Erythroblast (primary cell): ENCODE measurements around the gene LRP3.

ENCODE experiments used
- DNase-seq, 2 experiments: peaks; one replicate each; lab custom pipeline; 2025; lab: John Stamatoyannopoulos, UW
- GATA1 ChIP-seq: IDR thresholded peaks from 2 replicates; pipeline ENCODE4 v1.6.1; 2011; ENCODE audit warnings: low read depth, mild to moderate bottlenecking, control low read depth, low read length, moderate library complexity
- POLR2A ChIP-seq: IDR thresholded peaks from 2 replicates; pipeline ENCODE4 v1.6.1; 2011; ENCODE audit warnings: mild to moderate bottlenecking, low read length

Gene LRP3

GRCh38 chr19:33192010-33192409 lies 2.1 kb upstream of the LRP3 start:
- no peak for DNase-seq
- TF ChIP-seq POLR2A (no peak), GATA1 (no peak)

DNA sequence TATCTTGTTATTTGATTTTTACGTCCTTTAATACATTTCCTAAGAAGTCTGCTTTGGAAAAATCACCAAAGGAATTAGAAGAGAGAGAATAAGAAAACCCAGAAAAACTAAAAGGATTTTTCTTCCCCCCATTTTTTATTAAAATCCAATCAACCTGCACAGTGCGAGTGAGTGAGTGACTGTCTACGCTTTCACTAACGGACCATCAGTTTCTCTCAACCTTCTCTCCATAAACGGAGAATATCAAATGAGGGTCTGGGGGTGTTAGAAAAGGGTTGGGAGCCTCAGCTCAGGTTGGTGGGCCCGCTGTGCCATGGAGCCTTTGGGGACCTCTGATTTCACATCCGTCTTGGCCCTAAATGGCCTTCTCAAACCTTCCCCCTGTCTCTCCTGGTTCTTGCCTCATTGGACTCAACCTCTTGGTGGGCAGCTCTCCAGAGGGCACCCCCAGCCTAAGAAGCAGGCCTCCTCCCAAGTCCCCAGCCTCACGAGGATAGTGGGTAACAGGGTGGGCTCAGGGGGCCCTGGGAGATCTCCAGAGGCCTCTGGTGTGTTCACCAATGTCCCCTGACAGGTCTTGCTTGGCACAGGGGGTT lies 763 bp upstream of the LRP3 start:
- TF ChIP-seq GATA1 (no peak), POLR2A (no peak)
- no peak for DNase-seq

- DNase-seq = no peak
These were observed 379 bp downstream of the LRP3 start for GRCh38 chr19:33194532-33194885.

GRCh38 chr19:33194886-33195644 lies 935 bp downstream of the LRP3 start:
- no peak for DNase-seq
- TF ChIP-seq GATA1 = no peak
- TF ChIP-seq POLR2A = no peak

More at GRCh38 chr19:33194532-33194885, 379 bp downstream of the LRP3 start:
- TF ChIP-seq POLR2A = no peak
- no peak for TF ChIP-seq GATA1

GRCh38 chr19:33195645-33196347 lies 1.7 kb downstream of the LRP3 start:
- TF ChIP-seq POLR2A = no peak
- TF ChIP-seq GATA1 = no peak
- no peak for DNase-seq

GRCh38 chr19:33196446-33197193 lies 2.5 kb downstream of the LRP3 start:
- no peak for TF ChIP-seq GATA1
- no peak for TF ChIP-seq POLR2A
- DNase-seq = no peak

- TF ChIP-seq GATA1 (no peak), POLR2A (no peak)
- DNase-seq = no peak
These were observed 3.5 kb downstream of the LRP3 start for GRCh38 chr19:33197591-33198000.

- no peak for DNase-seq
- TF ChIP-seq GATA1 = no peak
- no peak for TF ChIP-seq POLR2A
These were observed 4.0 kb downstream of the LRP3 start for GRCh38 chr19:33198169-33198568.

- no peak for TF ChIP-seq POLR2A
- no peak for TF ChIP-seq GATA1
- no peak for DNase-seq
These were observed 5.5 kb downstream of the LRP3 start for GRCh38 chr19:33199441-33200265.

DNA sequence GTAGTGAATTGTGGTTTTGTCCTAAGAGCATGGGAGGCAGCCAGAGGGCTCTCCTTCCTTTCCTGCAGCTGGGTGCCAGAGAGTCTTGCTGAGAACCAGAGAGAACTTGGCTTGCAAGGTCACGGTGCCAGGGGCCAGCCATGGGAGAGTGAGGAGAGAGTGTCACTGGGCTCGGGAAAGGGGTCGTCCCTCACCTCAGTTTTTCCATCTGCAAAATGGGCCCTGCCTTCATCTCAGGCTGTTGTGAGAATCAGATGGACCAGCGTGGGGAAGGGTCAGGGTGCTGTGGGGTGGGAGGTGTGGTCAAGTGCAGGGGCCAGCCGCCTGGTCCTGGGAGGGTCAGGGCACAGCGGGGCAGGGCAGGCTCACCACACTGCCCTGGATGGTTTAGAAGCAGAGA lies 7.3 kb downstream of the LRP3 start:
- DNase-seq = no peak
- no peak for TF ChIP-seq POLR2A
- TF ChIP-seq GATA1 = no peak

- DNase-seq = no peak
- TF ChIP-seq POLR2A (no peak), GATA1 (no peak)
These were observed 7.9 kb downstream of the LRP3 start for GRCh38 chr19:33201886-33202545.
